HG03558 (cell line): Measurements from ENCODE around the gene EVC.

Experiments used
- ATAC-seq: cut with Tn5 transposase; IDR thresholded peaks from one replicate; pipeline ENCODE4 v1.9.1; 2021; ENCODE audit warnings: moderate number of reproducible peaks; ENCODE audit not compliant: unreplicated experiment; ENCODE audit errors: extremely low read depth

Gene EVC

GRCh38 chr4:5730436-5730835 is 19.4 kb downstream of the EVC start:
- ATAC-seq: no peak

- no peak for ATAC-seq
Measured at GRCh38 chr4:5730993-5731990, 20.3 kb downstream of the EVC start.

GRCh38 chr4:5732158-5732557 is 21.2 kb downstream of the EVC start:
- ATAC-seq: no peak

- ATAC-seq: no peak
Measured at GRCh38 chr4:5734853-5735252, 23.9 kb downstream of the EVC start.

GRCh38 chr4:5735463-5735862 is 24.5 kb downstream of the EVC start:
- ATAC-seq: no peak

- no peak for ATAC-seq
Measured at GRCh38 chr4:5738061-5738460, 27.1 kb downstream of the EVC start.

- ATAC-seq: no peak
Measured at GRCh38 chr4:5742388-5742787, 31.4 kb downstream of the EVC start.

- no peak for ATAC-seq
Measured at GRCh38 chr4:5742968-5743367, 32.0 kb downstream of the EVC start.

GRCh38 chr4:5746250-5746649 is 35.2 kb downstream of the EVC start:
- no peak for ATAC-seq

GRCh38 chr4:5746829-5747737 is 36.1 kb downstream of the EVC start:
- ATAC-seq: no peak

- no peak for ATAC-seq
Measured at GRCh38 chr4:5747738-5748375, 36.9 kb downstream of the EVC start.

- no peak for ATAC-seq
Measured at GRCh38 chr4:5749568-5749967, 38.6 kb downstream of the EVC start.

GRCh38 chr4:5750052-5750945 is 39.3 kb downstream of the EVC start:
- no peak for ATAC-seq

GRCh38 chr4:5750946-5751665 is 40.1 kb downstream of the EVC start:
- no peak for ATAC-seq

- ATAC-seq: no peak
Measured at GRCh38 chr4:5751666-5752375, 40.8 kb downstream of the EVC start.

- ATAC-seq: no peak
Measured at GRCh38 chr4:5752376-5753184, 41.6 kb downstream of the EVC start.

- ATAC-seq: no peak
Measured at GRCh38 chr4:5753366-5753765, 42.4 kb downstream of the EVC start.
